Sigmoid colon (tissue), 4 donors: Measurements from ENCODE around the gene CCDC91.

ENCODE experiments used
- EP300 ChIP-seq, 4 donors: sonication (generic); formaldehyde crosslinking; IDR thresholded peaks; one replicate each; pipeline ENCODE4 v1.6.1; 2017; ENCODE audit warnings: antibody characterized with exemption in 4 of 4
- POLR2A ChIP-seq, 2 donors: fragments of 450-650 bp; IDR thresholded peaks; one replicate each; pipeline ENCODE4 v1.6.1; 2016; ENCODE audit warnings: antibody characterized with exemption in 2 of 2, mild to moderate bottlenecking in 2 of 2, moderate library complexity in 2 of 2
- POLR2AphosphoS5 ChIP-seq, 4 donors: sonication (generic); formaldehyde crosslinking; IDR thresholded peaks; one replicate each; pipeline ENCODE4 v1.6.1; 2017; ENCODE audit warnings: antibody characterized with exemption in 4 of 4
- TF ChIP-seq, protein P1 (sequence below), 4 experiments: fragments of 450-650 bp in 3 of 4; fragments of 200-600 bp in 1 of 4; IDR thresholded peaks; one replicate each; pipeline ENCODE4 v1.5.1; 2016 to 2019; ENCODE audit warnings: antibody characterized with exemption in 4 of 4, mild to moderate bottlenecking in 3 of 4, moderate library complexity in 2 of 4

DNA sequence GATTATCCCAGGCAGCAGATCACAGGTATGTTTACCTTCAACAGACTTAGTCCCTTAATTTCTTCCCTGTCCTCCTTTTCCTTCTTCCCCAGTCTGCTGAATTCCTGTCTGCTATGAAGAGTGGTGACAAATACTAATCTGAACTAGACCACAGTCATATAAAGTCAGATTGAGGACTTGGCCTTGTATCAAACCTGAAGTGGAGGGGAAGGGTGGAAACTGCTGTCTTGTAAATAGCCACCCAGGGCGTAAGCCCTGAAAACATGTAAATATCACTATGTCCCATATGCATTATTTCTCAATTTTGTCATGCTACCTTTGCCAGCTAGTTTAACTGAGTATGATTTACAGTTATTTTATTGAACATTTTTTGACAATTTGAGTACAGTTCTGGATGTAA is 368.0 kb downstream of the CCDC91 start:
- TF ChIP-seq, protein P1, sequence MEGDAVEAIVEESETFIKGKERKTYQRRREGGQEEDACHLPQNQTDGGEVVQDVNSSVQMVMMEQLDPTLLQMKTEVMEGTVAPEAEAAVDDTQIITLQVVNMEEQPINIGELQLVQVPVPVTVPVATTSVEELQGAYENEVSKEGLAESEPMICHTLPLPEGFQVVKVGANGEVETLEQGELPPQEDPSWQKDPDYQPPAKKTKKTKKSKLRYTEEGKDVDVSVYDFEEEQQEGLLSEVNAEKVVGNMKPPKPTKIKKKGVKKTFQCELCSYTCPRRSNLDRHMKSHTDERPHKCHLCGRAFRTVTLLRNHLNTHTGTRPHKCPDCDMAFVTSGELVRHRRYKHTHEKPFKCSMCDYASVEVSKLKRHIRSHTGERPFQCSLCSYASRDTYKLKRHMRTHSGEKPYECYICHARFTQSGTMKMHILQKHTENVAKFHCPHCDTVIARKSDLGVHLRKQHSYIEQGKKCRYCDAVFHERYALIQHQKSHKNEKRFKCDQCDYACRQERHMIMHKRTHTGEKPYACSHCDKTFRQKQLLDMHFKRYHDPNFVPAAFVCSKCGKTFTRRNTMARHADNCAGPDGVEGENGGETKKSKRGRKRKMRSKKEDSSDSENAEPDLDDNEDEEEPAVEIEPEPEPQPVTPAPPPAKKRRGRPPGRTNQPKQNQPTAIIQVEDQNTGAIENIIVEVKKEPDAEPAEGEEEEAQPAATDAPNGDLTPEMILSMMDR (IDR thresholded peaks at IDR 0.05), result no peak
- TF ChIP-seq POLR2AphosphoS5 (IDR thresholded peaks at IDR 0.05) (no peak), EP300 (IDR thresholded peaks at IDR 0.05) (no peak), POLR2A (IDR thresholded peaks at IDR 0.05) (no peak)
